Choroid plexus epithelial cell (primary cell): ENCODE results near the gene DDX39A.
"Not testable (repeated sequence)": the region's sequence is repeated elsewhere in the genome, so short reads cannot be mapped to it uniquely, and the experiment has no call there.

Experiments
- DNase-seq: peaks from one replicate; pipeline ENCODE4 v3.0.0-alpha.2; 2010; ENCODE audit warnings: low read depth
- H3K4me3 ChIP-seq: 2 replicates; pipeline ENCODE4 v1.5.1; 2011; ENCODE audit warnings: low read depth, mild to moderate bottlenecking, control low read depth, low read length, moderate library complexity
- CTCF ChIP-seq: conservative IDR thresholded peaks from 2 replicates; pipeline ENCODE4 v1.5.1; 2011; ENCODE audit warnings: low read depth, mild to moderate bottlenecking, control low read depth, inconsistent platforms, low read length, moderate library complexity

Gene DDX39A

GRCh38 chr19:14381689-14382474 is 37.3 kb downstream of the DDX39A start:
- TF ChIP-seq CTCF: no peak
- no peak for DNase-seq
- H3K4me3 ChIP-seq: peak overlapping the region; percentile 60

GRCh38 chr19:14379294-14380065 is 39.7 kb downstream of the DDX39A start:
- no peak overlapping the region for H3K4me3 ChIP-seq
- no peak for DNase-seq

GRCh38 chr19:14378890-14379289 is 40.3 kb downstream of the DDX39A start:
- no peak overlapping the region for H3K4me3 ChIP-seq
- TF ChIP-seq CTCF: no peak
- no peak for DNase-seq

More at GRCh38 chr19:14379294-14380065, 39.7 kb downstream of the DDX39A start:
- TF ChIP-seq CTCF: no peak

GRCh38 chr19:14377883-14378328 is 41.2 kb downstream of the DDX39A start:
- no peak for TF ChIP-seq CTCF
- no peak for DNase-seq
- no peak overlapping the region for H3K4me3 ChIP-seq

GRCh38 chr19:14375582-14376291 is 43.4 kb downstream of the DDX39A start:
- TF ChIP-seq CTCF: no peak
- no peak for DNase-seq
- H3K4me3 ChIP-seq: no peak overlapping the region

- DNase-seq: no peak
- H3K4me3 ChIP-seq: no peak overlapping the region
- TF ChIP-seq CTCF: no peak
Observed at GRCh38 chr19:14375055-14375581, 44.0 kb downstream of the DDX39A start.

- H3K4me3 ChIP-seq, DNase-seq: not testable (repeated sequence)
Observed at GRCh38 chr19:14374313-14374712, 44.8 kb downstream of the DDX39A start.

- not testable (repeated sequence) for DNase-seq, H3K4me3 ChIP-seq
Observed at GRCh38 chr19:14372384-14373077, 46.6 kb downstream of the DDX39A start.
